Activated CD4-positive, CD25-positive, alpha-beta regulatory T cell (primary cell): ENCODE measurements around the gene GRK6.
"Not testable (repeated sequence)": the region's sequence is repeated elsewhere in the genome, so short reads cannot be mapped to it uniquely, and the experiment has no call there.

Source experiments
- DNase-seq, 4 experiments: peaks; one replicate each; lab custom pipeline; 2025; lab: John Stamatoyannopoulos, UW

GRK6 gene

GRCh38 chr5:177397875-177398390 is 28.5 kb upstream of the GRK6 start:
- DNase-seq, result no peak

GRCh38 chr5:177399997-177400868 is 26.2 kb upstream of the GRK6 start, which contains the start of gene PFN3:
Gene PFN3, minus strand, starts transcription at chr5:177400661. Its CDS starts 85 bp downstream, at chr5:177400576.
- no peak for DNase-seq

- peak; percentile 35 to 43 (median 37) for DNase-seq
Measured at GRCh38 chr5:177402271-177403043, 24.0 kb upstream of the GRK6 start.

DNA sequence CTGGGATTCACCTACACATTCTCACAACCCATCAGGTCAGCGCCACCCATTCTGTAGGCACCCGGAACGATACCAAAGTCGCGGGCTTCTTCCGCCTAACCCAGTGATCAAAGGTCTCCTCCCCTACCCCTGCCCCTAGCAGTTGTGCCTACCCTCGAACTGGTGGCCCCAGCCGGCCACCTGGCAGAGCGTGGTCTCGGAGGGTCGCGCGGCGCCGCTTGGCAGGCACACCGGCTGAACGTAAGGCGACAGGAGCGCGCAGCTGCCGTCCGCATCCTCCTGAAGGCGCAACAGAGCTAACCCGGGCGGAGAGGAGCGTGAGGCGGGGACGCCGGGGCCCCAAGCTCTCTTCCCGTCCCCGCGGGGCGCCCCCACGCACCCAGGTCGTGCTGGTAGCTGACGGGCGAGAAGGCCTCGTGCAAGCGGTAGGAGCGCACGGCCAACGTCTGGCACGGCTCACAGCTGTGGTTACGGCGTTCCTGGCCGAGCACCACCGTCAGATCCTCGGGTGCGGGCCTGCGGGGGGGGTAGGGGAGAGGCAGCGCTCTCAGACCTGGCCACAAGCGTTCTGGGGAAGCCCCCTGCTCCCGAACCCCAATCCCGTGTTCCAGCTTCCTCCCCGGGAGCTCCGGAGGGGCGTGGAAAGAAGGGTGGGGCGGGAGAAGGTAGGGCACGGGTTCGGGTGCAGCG is 23.2 kb upstream of the GRK6 start:
- DNase-seq, result peak in 2 of 4 experiments; percentile 26 to 39

DNA sequence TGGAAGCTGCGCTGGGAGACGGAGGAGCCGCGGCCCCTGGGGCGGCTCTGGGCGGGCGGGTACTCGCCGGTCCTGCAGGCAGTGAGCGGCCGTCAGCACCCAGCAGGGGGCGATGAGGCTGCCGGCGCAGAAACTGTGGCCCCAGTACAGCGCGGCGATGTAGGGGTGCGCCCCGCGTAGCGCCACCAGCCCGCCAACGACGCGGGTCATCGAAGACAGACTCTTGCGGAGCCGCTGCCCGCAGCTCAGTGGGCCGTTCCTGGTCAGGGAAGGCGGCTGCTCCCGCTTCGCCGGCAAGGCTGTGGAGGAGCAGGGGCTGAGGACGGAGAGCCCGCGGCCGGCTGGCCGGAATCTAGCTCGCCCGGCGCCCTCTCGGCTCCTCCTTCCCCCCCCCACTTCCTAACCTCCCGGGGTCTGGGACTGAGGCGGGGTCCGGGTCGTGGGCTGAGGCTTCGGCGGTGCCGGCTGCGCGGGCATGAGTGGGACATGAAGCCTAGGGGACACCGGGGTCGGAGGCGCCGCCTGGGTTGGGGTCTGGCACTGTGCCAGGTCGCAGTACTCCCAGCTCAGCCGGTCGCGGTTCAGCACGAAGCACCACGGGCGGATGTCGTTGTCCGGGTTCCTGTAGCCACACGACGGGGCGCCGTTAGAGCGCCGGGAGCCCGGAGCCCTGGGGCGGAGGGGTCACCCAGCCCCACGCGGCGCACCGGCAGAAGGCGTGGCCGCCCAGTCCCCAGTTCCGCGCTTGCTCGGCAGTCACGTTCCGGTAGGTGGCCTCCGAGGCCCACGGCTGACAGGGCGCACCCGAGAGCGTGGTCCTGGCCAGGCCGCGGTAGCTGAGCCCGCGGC is 22.5 kb upstream of the GRK6 start:
- peak; percentile 60 to 79 (median 71) for DNase-seq

- DNase-seq, result no peak
Measured at GRCh38 chr5:177404641-177405179, 21.8 kb upstream of the GRK6 start.

DNA sequence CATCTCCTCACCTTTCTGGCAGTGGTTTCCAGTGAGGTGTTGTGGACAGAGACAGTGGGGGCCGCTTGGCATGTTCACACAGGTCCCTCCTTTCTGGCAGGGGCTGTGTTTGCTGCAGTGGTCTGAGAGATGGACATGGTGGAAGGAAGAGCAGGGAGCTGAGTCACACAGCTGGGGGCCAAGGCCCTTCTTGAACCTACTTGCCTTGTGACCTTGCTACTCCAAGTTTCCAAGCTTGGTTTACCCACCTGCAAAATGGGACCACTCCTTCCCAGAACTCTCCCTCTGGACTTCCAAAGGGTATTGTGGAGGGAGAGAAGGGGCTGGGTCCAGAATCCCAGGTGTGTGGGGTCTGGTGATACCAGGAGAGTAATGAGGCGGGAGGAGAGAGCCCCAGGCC is 21.2 kb upstream of the GRK6 start:
- no peak for DNase-seq

- DNase-seq, result no peak
Measured at GRCh38 chr5:177405805-177406204, 20.7 kb upstream of the GRK6 start.

DNA sequence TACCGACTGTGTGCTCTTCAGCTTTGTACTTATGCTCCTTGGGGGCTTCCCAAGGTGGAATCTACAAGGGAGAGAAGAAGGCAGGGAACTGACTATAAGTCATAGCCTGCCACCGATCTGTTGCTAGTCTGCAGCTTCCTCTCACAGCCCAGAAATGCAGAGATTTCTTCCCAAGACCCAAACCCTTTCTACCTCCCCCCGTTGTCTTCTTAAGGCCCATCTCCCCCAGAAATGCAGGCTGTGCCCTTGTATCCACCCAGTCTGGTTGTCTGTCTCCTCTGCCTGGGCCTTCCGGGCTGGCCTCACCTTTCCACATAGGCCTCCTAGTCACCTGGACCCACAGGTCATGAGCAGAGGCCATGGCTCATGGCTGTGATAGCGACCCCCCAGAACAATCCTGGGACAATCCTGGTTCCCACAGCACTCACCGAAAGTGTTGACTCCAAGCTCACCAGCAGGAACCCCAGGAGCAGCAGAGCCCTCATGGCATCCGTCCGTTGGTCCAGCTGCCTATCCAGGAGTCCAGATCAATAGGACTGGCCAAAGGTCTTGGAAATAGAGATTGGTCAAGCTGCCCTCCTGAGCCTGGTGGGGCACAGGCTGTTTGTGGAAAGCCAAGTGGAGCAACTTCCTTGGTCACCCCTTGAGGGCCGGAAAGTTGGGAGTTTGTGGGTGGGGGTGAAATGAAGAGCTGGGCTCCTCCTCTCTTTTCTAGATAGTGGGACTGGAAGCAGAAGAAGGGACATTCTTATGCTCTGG is 17.3 kb upstream of the GRK6 start, which contains the start of gene F12:
F12 (minus strand) TSS at position 522 of the 759 bp plus-strand sequence; CDS start at position 485, 37 bp downstream.
- no peak for DNase-seq

DNA sequence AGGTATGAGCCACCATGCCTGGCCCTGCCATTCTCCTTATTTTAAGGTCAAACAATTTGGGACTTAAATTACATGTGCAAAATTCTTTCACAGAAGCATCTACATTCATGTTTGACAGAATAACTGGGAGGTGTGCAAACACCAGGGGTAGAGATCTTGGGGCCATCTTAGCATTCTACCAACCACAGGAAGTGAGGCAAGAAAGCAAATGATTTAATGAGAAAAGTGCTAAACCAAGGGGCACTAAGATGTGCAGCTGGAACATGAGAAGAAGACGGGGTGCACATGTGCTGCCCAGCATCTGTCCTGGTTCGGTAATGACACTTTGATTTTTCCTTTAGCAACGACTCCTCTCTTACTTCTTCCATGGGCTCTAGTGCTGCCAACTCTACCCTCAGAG is 15.9 kb upstream of the GRK6 start:
- no peak for DNase-seq

- peak in 1 of 4 experiments; percentile 23 for DNase-seq
Measured at GRCh38 chr5:177412603-177413233, 13.8 kb upstream of the GRK6 start.

DNA sequence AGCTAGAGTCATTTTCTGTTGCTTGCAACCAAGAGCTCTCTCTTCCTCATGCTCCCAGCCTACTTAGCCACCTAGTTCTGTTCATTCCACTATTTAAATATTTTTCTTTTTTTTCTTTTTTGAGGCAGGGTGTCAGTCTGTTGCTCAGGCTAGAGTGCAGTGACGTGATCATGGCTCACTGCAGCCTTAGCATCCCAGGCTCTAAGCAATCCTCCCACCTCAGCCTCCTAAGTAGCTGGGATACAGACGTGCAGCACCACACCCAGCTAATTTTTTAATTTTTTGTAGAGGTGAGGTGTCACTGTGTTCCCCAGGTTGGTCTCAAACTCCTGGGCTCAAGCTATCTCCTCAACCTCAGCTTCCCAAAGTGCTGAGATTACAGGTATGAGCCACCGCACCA is 12.0 kb upstream of the GRK6 start:
- DNase-seq, result no peak

GRCh38 chr5:177417081-177417480 is 9.4 kb upstream of the GRK6 start:
- DNase-seq, result not testable (repeated sequence)

GRCh38 chr5:177419046-177419445 is 7.4 kb upstream of the GRK6 start:
- DNase-seq, result no peak

DNA sequence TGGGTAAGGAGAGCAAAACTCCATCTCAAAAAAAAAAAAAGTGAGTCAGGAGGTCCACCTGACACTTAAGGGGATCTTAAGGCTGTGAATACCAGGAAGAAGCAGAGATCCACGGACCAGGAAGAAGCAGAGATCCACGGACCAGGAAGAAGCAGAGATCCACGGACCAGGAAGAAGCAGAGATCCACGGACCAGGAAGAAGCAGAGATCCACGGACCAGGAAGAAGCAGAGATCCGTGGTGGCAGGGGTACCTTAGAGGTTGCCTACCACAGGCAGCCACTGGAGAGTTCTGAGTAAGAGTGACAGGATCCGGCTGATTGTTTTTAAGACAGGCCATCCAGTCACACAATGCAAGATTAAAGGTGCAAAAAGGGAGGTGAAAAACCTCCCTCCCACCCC is 6.0 kb upstream of the GRK6 start:
- DNase-seq, result not testable (repeated sequence)

DNA sequence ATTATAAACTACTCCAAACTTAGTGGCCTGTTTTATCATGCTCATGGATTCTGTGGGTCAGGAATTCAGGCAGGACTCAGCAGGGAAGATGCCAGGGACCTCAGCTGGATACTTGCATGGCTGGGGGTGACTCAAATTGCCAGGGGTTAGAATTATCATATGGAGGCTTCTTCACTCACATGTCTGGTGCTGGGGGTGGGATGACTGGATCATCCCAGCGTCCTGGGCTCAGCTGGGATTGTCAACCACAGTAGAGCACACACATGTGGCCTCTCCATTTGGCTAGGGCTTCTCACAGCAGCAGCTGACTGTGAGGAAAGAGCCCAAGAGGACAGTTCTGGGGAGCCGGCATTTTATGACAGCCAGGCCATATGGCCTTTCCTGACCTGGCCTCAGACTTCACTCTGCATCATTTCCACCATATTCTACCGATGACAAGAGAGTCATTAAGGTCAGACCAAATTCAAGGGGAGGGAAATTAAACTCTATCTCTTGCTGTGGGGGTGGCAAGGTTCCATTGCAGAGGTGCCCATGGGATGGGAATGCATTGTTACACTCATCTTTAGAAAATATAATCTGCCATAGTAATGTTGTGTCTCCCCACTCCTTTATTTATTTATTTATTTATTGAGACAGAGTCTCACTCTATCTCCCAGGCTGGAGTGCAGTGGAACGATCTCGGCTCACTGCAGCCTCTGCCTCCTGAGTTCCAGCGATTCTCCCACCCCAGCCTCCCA is 5.2 kb upstream of the GRK6 start:
- DNase-seq, result no peak

DNA sequence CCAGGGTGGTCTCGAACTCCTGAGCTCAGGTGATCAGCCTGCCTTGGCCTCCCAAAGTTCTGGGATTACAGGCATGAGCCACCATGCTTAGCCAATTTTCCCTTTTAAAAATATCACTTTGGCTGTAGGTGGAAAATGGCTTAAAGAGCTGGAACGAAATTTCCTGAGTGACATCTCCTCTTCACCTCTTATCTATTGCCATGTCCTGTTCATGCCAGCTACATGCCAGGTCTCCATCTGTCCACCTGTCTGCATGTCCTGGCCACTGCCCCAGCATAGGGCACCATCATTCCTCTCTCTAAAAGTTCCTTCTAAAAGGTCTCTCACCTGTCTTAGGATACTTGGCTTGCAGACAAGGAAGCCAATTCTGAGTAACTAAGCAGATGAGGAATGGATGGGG is 2.8 kb upstream of the GRK6 start:
- no peak for DNase-seq

- no peak for DNase-seq
Measured at GRCh38 chr5:177425196-177425800, 1.2 kb upstream of the GRK6 start.
